ENCODE results near the gene MAPK8. TPM values are rescaled to one million over a fixed set of nuclear protein-coding genes. Genes with fewer than 3 reads are reported as not detected.

The MAPK8 gene
- total and polyA plus RNA-seq, 9 of the 15 experiments (the other 6 are each of a cell fraction or from before 2014, with no cell fraction given) = 6.4 to 159 (median 71.0) TPM

DNA sequence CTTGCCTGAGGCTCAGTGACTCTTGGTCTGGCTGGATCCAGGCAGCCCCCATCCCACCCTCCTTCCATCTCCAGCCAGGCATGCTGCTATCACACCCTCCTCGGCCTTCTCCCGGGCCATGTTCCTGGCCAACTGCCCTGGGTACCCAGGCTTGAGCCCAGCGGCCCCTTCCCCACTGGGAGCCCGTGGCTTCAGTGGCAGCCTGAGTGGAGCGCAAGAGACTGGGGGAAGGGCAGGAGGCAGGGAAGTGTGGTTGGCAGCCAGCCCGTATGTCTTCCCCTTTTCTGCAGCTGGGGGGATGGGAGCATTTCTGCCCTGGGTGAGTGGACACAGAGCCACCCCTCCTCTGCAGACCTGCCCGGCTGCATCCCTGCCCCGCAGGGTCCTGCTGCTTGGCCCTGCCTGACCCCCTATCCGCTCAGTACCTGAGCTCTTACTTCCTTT lies 149.9 kb downstream of the MAPK8 start (continued):
- no peak for TF ChIP-seq ARID3B (CRISPR knock-in tag; IDR thresholded peaks at IDR 0.05; ENCODE audit: borderline replicate concordance)
- 0 out of 2 replicates have a peak, but pooled peaks have one; percentile 20 for TF ChIP-seq ZNF263 (CRISPR knock-in tag; IDR thresholded peaks at IDR 0.05; ENCODE audit: borderline replicate concordance)
- no peak for TF ChIP-seq ZNF384 (IDR thresholded peaks at IDR 0.05; ENCODE audit: low read depth, low read length)
- no peak for TF ChIP-seq MLLT1 (IDR thresholded peaks at IDR 0.05)
- TF ChIP-seq MCM5 (IDR thresholded peaks at IDR 0.05; ENCODE audit: low read depth) = no peak
- TF ChIP-seq TBP (optimal IDR thresholded peaks at IDR 0.05; ENCODE audit: low read depth, low read length) = peak; percentile 12
- no peak for TF ChIP-seq ZNF174 (CRISPR knock-in tag; IDR thresholded peaks at IDR 0.05)
- TF ChIP-seq ZSCAN32 (CRISPR knock-in tag; IDR thresholded peaks at IDR 0.05) = 0 out of 2 replicates have a peak, but pooled peaks have one; percentile 49
- TF ChIP-seq, protein P1, sequence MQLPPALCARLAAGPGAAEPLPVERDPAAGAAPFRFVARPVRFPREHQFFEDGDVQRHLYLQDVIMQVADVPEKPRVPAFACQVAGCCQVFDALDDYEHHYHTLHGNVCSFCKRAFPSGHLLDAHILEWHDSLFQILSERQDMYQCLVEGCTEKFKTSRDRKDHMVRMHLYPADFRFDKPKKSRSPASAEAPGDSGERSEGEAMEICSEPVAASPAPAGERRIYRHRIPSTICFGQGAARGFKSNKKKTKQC (CRISPR knock-in tag; IDR thresholded peaks at IDR 0.05) = no peak
- TF ChIP-seq, protein P2, sequence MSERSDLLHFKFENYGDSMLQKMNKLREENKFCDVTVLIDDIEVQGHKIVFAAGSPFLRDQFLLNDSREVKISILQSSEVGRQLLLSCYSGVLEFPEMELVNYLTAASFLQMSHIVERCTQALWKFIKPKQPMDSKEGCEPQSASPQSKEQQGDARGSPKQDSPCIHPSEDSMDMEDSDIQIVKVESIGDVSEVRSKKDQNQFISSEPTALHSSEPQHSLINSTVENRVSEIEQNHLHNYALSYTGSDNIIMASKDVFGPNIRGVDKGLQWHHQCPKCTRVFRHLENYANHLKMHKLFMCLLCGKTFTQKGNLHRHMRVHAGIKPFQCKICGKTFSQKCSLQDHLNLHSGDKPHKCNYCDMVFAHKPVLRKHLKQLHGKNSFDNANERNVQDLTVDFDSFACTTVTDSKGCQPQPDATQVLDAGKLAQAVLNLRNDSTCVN (CRISPR knock-in tag; IDR thresholded peaks at IDR 0.05) = no peak; the same call in 1 of the 2 replicates
- TF ChIP-seq CHD2 (IDR thresholded peaks at IDR 0.05; ENCODE audit: low read depth, low read length) = peak; percentile 76
- TF ChIP-seq MYNN (IDR thresholded peaks at IDR 0.05) = peak; percentile 65; the same call in 1 of the 2 replicates
- no peak for TF ChIP-seq MYNN (CRISPR knock-in tag; IDR thresholded peaks at IDR 0.05)
- TF ChIP-seq SMARCA5 (IDR thresholded peaks at IDR 0.05) = no peak
- TF ChIP-seq NCOR1 (IDR thresholded peaks at IDR 0.05) = no peak
- 0 out of 2 replicates have a peak, but pooled peaks have one; percentile 41 for TF ChIP-seq SOX6 (IDR thresholded peaks at IDR 0.05)
- 0 out of 2 replicates have a peak, but pooled peaks have one; percentile 38 for TF ChIP-seq OTX1 (CRISPR knock-in tag; IDR thresholded peaks at IDR 0.05)
- no peak for TF ChIP-seq ARID4B (CRISPR knock-in tag; IDR thresholded peaks at IDR 0.05)
- TF ChIP-seq TAF1 (IDR thresholded peaks at IDR 0.05; ENCODE audit: control insufficient read depth, extremely low read depth, insufficient read depth, low read length, severe bottlenecking) = no peak
- peak; percentile 40; the same call in 1 of the 2 replicates for TF ChIP-seq TOE1 (IDR thresholded peaks at IDR 0.05; ENCODE audit: borderline replicate concordance)
- no peak for TF ChIP-seq TOE1 (CRISPR knock-in tag; IDR thresholded peaks at IDR 0.05; ENCODE audit: borderline replicate concordance, low read depth)
- TF ChIP-seq BCOR (IDR thresholded peaks at IDR 0.05) = peak; percentile 27; the same call in 1 of the 2 replicates

Data from K562 (cell line).